HG02763 (cell line): Measurements from ENCODE around the gene ZBTB46.

ENCODE experiments used
- ATAC-seq: cut with Tn5 transposase; IDR thresholded peaks from one replicate; pipeline ENCODE4 v1.9.1; 2021; ENCODE audit warnings: mild to moderate bottlenecking, moderate library complexity; ENCODE audit not compliant: unreplicated experiment

The ZBTB46 gene

GRCh38 chr20:63748070-63748933, 82.8 kb downstream of the ZBTB46 start:
- ATAC-seq, result no peak

- ATAC-seq, result no peak
Observed at GRCh38 chr20:63747622-63748069, 83.4 kb downstream of the ZBTB46 start.

GRCh38 chr20:63746751-63747315, 84.2 kb downstream of the ZBTB46 start:
- no peak for ATAC-seq

- ATAC-seq, result no peak
Observed at GRCh38 chr20:63745961-63746731, 84.9 kb downstream of the ZBTB46 start.

GRCh38 chr20:63745424-63745805, 85.6 kb downstream of the ZBTB46 start:
- no peak for ATAC-seq

- no peak for ATAC-seq
Observed at GRCh38 chr20:63744574-63745423, 86.3 kb downstream of the ZBTB46 start.

- ATAC-seq, result no peak
Observed at GRCh38 chr20:63744158-63744557, 86.9 kb downstream of the ZBTB46 start.

- no peak for ATAC-seq
Observed at GRCh38 chr20:63743210-63743970, 87.7 kb downstream of the ZBTB46 start.

GRCh38 chr20:63742381-63743024, 88.6 kb downstream of the ZBTB46 start:
- no peak for ATAC-seq

- no peak for ATAC-seq
Observed at GRCh38 chr20:63741676-63742380, 89.2 kb downstream of the ZBTB46 start.

- no peak for ATAC-seq
Observed at GRCh38 chr20:63741354-63741675, 89.7 kb downstream of the ZBTB46 start.

- ATAC-seq, result no peak
Observed at GRCh38 chr20:63740627-63741353, 90.3 kb downstream of the ZBTB46 start.

- peak; percentile 13 for ATAC-seq
Observed at GRCh38 chr20:63740070-63740626, 90.9 kb downstream of the ZBTB46 start.

GRCh38 chr20:63739130-63740069, 91.7 kb downstream of the ZBTB46 start, which contains the start of gene SLC2A4RG:
Gene SLC2A4RG, plus strand, starts transcription at chr20:63739776. Its CDS starts 137 bp downstream, at chr20:63739913.
- peak; percentile 45 for ATAC-seq

GRCh38 chr20:63738687-63739129, 92.4 kb downstream of the ZBTB46 start:
- ATAC-seq, result no peak

- ATAC-seq, result no peak
Observed at GRCh38 chr20:63737945-63738686, 92.9 kb downstream of the ZBTB46 start.
